ENCODE results near the gene PRSS16. TPM values are rescaled to one million over a fixed set of nuclear protein-coding genes. Genes with fewer than 3 reads are reported as not detected.

PRSS16 gene
- total RNA-seq, 4 donors from 2014 or later: 11.2 to 13.5 (median 12.0) TPM

DNA sequence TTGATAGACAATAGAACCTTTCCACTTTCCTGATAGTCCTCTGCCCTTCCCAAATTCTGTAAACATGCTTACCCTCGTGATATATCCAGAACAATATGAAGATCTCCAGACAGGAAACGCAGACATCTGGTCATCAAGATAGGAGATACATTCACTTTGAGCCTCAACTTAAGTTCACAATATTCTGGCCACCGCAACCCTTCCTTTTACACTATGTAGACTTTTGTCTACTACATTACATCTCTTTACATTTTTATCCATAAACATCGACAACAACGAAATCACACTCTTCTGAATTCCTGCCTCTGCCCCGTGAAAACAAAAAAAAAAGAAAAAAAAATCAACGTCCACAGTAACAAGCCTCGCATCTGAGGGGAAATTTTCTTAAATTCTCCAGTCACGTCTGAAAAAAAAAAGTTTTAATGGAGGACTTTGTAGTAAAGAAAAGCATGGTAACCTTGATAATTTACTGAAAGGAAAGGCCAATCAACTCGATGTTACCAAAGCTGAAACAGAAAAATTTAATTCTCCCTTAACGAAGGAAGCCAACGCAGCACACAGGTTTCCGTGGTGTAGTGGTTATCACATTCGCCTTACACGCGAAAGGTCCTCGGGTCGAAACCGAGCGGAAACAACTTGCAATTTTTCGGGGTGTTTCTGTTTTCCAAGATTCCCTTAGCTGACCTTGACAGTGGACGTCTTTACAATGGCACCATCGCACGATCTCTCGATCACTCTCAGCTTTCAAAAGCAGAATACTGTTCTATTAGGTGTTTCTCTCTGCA lies 42.8 kb downstream of the PRSS16 start:
- WGBS, 2 donors: 7 to 8% methylated on average over 25 of the region's 25 CpGs
- DNase-seq (ENCODE audit: low spot score in 2 of 2): no peak
- H3K4me3 ChIP-seq (ENCODE audit: low read depth, poor library complexity, severe bottlenecking): no peak overlapping the region
- intact Hi-C loops (cut with DNase I; ENCODE audit: low total_unique reads): no loop called here
- no peak for TF ChIP-seq POLR2A (IDR thresholded peaks at IDR 0.05)
- TF ChIP-seq, protein P1, sequence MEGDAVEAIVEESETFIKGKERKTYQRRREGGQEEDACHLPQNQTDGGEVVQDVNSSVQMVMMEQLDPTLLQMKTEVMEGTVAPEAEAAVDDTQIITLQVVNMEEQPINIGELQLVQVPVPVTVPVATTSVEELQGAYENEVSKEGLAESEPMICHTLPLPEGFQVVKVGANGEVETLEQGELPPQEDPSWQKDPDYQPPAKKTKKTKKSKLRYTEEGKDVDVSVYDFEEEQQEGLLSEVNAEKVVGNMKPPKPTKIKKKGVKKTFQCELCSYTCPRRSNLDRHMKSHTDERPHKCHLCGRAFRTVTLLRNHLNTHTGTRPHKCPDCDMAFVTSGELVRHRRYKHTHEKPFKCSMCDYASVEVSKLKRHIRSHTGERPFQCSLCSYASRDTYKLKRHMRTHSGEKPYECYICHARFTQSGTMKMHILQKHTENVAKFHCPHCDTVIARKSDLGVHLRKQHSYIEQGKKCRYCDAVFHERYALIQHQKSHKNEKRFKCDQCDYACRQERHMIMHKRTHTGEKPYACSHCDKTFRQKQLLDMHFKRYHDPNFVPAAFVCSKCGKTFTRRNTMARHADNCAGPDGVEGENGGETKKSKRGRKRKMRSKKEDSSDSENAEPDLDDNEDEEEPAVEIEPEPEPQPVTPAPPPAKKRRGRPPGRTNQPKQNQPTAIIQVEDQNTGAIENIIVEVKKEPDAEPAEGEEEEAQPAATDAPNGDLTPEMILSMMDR (IDR thresholded peaks at IDR 0.05): no peak

DNA sequence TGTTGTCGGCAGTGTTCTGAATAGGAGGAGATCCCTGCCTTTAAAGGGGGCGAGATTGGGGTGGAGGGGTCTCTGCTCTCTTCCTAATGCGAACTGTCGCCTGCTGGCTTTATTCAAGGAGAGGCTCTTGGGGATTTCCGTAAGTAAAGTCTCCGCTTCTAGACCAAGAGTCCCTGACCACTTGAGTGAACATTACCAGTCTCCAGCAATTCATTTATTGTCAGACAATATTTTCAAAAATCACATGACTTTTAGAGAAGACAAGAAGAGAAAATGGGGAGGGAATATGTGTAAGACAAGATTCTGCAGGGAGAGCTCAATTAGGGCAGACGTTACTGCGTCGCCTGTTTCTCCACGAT lies 43.3 kb downstream of the PRSS16 start:
- intact Hi-C loops (cut with DNase I; ENCODE audit: low total_unique reads): no loop called here
- 20 to 25% methylated on average over 10 of the region's 10 CpGs for WGBS, 2 donors
- DNase-seq (ENCODE audit: low spot score in 2 of 2): no peak
- no peak overlapping the region for H3K4me3 ChIP-seq (ENCODE audit: low read depth, poor library complexity, severe bottlenecking)
- TF ChIP-seq POLR2A (IDR thresholded peaks at IDR 0.05): no peak
- TF ChIP-seq, protein P1 (IDR thresholded peaks at IDR 0.05): no peak

DNA sequence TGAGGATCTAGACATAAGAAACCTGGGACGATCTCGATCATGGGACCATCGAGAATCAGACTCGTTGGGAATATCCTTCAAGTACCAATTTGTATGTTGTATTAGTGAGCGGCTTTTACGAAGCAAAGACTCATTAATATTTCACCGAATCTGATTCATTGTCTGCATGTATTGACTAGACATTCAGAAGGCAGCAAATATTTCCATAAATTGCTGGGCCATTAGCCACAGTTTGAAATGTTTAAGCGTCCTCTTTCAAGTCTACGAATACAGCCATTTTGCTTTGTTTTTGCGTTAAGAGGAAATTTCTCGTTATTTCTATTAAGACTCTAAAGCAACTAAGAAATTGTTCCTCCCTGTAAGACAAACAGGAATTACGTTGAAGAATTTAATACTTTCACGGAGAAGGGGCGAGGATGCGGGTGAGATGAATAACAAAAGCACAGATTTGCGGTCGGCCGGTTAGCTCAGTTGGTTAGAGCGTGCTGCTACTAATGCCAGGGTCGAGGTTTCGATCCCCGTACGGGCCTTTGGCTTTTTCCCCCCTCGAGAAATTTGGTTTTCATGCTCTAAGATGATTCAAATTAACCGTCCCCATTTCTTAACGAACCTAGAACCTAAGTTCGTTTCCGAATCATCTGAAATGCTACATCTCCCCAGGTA lies 46.1 kb downstream of the PRSS16 start:
- intact Hi-C loops (cut with DNase I; ENCODE audit: low total_unique reads): no loop called here
- DNase-seq (ENCODE audit: low spot score in 2 of 2): no peak
- TF ChIP-seq POLR2A (IDR thresholded peaks at IDR 0.05): no peak
- TF ChIP-seq, protein P1 (IDR thresholded peaks at IDR 0.05): no peak
- no peak overlapping the region for H3K4me3 ChIP-seq (ENCODE audit: low read depth, poor library complexity, severe bottlenecking)
- WGBS, 2 donors: 21 to 23% methylated on average over 28 of the region's 28 CpGs

DNA sequence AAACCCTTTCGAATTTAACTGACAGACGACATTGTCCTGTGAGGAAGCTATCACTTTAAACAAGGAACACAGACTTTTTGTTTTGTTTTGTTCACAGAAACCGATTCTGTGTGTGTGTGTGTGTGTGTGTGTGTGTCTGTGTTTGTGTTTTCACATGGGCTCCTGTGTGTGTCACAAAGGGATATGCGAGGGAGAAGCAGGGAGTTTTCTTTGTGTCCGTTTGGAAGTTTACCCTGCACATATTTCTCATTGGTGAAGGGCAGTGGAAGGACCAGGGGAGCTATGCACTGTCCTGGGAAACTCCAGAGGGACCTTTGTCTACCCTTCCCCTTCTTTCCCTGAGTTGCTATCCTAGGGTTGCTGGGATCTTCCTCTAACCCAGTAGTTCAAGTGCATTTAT lies 46.9 kb downstream of the PRSS16 start:
- intact Hi-C loops (cut with DNase I; ENCODE audit: low total_unique reads): no loop called here
- no peak for DNase-seq (ENCODE audit: low spot score in 2 of 2)
- WGBS, 2 donors: 17 to 27% methylated on average over 5 of the region's 5 CpGs
- H3K4me3 ChIP-seq (ENCODE audit: low read depth, poor library complexity, severe bottlenecking): no peak overlapping the region
- TF ChIP-seq, protein P1 (IDR thresholded peaks at IDR 0.05): no peak
- TF ChIP-seq POLR2A (IDR thresholded peaks at IDR 0.05): no peak

DNA sequence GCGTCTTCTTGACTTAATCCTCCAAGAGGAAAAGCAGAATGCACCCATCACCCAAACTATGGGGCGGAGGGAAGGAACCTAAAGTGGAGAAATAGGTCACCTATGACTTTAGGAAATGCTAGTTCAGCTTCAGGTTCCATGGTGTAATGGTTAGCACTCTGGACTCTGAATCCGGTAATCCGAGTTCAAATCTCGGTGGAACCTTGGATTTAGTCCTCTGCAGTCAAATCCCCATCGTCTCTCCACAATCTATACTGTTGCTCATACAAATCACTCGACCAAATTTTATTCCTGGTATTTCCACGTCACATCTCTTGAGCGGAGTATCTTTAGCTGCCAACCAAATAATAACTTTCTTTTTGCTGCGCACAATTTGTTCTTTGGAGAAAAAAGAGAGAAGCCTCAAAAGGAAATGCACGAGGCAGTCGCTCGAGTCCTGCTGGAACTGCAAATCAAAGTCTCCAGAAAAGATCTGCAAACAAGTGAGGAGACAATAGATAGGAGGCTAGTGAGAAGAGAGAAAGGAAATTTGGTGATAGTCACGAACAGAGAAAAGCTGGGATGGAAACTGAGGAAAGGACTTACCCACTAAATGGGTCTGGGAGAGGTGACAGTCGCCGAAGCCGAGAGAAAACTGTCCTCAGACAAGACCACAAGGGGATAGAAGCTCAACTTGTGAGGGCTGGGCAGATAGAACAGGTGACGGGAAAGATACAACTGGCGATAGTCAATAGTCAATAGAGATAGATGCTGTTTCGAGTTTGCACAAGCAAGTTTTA lies 48.0 kb downstream of the PRSS16 start:
- intact Hi-C loops (cut with DNase I; ENCODE audit: low total_unique reads): no loop called here
- no peak for DNase-seq (ENCODE audit: low spot score in 2 of 2)
- WGBS, 2 donors: 6 to 9% methylated on average over 20 of the region's 20 CpGs
- no peak overlapping the region for H3K4me3 ChIP-seq (ENCODE audit: low read depth, poor library complexity, severe bottlenecking)
- TF ChIP-seq, protein P1 (IDR thresholded peaks at IDR 0.05): no peak
- no peak for TF ChIP-seq POLR2A (IDR thresholded peaks at IDR 0.05)

Measured in lower leg skin (tissue), 4 donors.